Trophoblast cell (in vitro differentiated cells and primary cell): Measurements from ENCODE around the gene UGGT2.
"Not testable (repeated sequence)": the region's sequence is repeated elsewhere in the genome, so short reads cannot be mapped to it uniquely, and the experiment has no call there.

Source experiments
- DNase-seq, 2 donors: peaks; one replicate each; pipeline ENCODE4 v3.0.0-alpha.2; 2016
- H2AFZ ChIP-seq: 2 replicates; pipeline ENCODE4 v1.6.1; 2013; ENCODE audit warnings: low read length, moderate library complexity, mild to moderate bottlenecking; ENCODE audit not compliant: insufficient read depth, poor library complexity
- H2AK5ac ChIP-seq: 2 replicates; pipeline ENCODE4 v1.6.1; 2013; ENCODE audit warnings: mild to moderate bottlenecking, low read length
- H2BK120ac ChIP-seq: 2 replicates; pipeline ENCODE4 v1.6.1; 2013; ENCODE audit warnings: low read length, mild to moderate bottlenecking, moderate library complexity; ENCODE audit not compliant: insufficient read depth, poor library complexity
- H2BK12ac ChIP-seq: 2 replicates; pipeline ENCODE4 v1.6.1; 2013; ENCODE audit warnings: mild to moderate bottlenecking, low read length, moderate library complexity
- H2BK5ac ChIP-seq: 2 replicates; pipeline ENCODE4 v1.6.1; 2013; ENCODE audit warnings: low read length, low read depth, moderate library complexity, mild to moderate bottlenecking; ENCODE audit not compliant: poor library complexity
- H3K14ac ChIP-seq: 2 replicates; pipeline ENCODE4 v1.6.1; 2013; ENCODE audit warnings: mild to moderate bottlenecking, low read length
- H3K18ac ChIP-seq: 2 replicates; pipeline ENCODE4 v1.6.1; 2013; ENCODE audit warnings: mild to moderate bottlenecking, low read length
- H3K23ac ChIP-seq: 2 replicates; pipeline ENCODE4 v1.6.1; 2013; ENCODE audit warnings: low read length
- H3K27ac ChIP-seq: 2 replicates; pipeline ENCODE4 v1.5.1; 2013; ENCODE audit warnings: low read depth, mild to moderate bottlenecking, inconsistent platforms, low read length, moderate library complexity
- H3K27me3 ChIP-seq: 2 replicates; pipeline ENCODE4 v1.6.1; 2013; ENCODE audit warnings: inconsistent platforms, mild to moderate bottlenecking, low read length, moderate library complexity; ENCODE audit not compliant: insufficient read depth
- H3K36me3 ChIP-seq, 2 experiments: 1 replicate in 1 of 2; 2 replicates in 1 of 2; pipeline ENCODE4 v1.6.1; 2013; ENCODE audit warnings: low read length in 2 of 2, mild to moderate bottlenecking in 2 of 2, moderate library complexity in 1 of 2; ENCODE audit not compliant: insufficient read depth in 2 of 2, control insufficient read depth in 1 of 2
- H3K4ac ChIP-seq: 2 replicates; pipeline ENCODE4 v1.6.1; 2013; ENCODE audit warnings: low read depth, mild to moderate bottlenecking, low read length, moderate library complexity
- H3K4me1 ChIP-seq, 2 experiments: 1 replicate in 1 of 2; 2 replicates in 1 of 2; pipeline ENCODE4 v1.6.1; 2013; ENCODE audit warnings: low read length in 2 of 2, mild to moderate bottlenecking in 2 of 2, moderate library complexity in 1 of 2; ENCODE audit not compliant: insufficient read depth in 2 of 2, control insufficient read depth in 1 of 2
- H3K4me2 ChIP-seq: 2 replicates; pipeline ENCODE4 v1.6.1; 2013; ENCODE audit warnings: inconsistent platforms, mild to moderate bottlenecking, low read length, moderate library complexity
- H3K4me3 ChIP-seq: 2 replicates; pipeline ENCODE4 v1.5.1; 2013; ENCODE audit warnings: mild to moderate bottlenecking, low read depth, low read length, inconsistent platforms
- H3K79me1 ChIP-seq: one replicate; pipeline ENCODE4 v1.6.1; 2013; ENCODE audit warnings: low read length
- H3K79me2 ChIP-seq: 2 replicates; pipeline ENCODE4 v1.6.1; 2013; ENCODE audit warnings: low read length, mild to moderate bottlenecking; ENCODE audit not compliant: control insufficient read depth, insufficient read depth, poor library complexity
- H3K9ac ChIP-seq: 2 replicates; pipeline ENCODE4 v1.6.1; 2013; ENCODE audit warnings: mild to moderate bottlenecking, low read length
- H3K9me3 ChIP-seq: 2 replicates; pipeline ENCODE4 v1.6.1; 2013; ENCODE audit warnings: low read depth, mild to moderate bottlenecking, control low read depth, inconsistent platforms, low read length; ENCODE audit not compliant: insufficient read depth
- H4K12ac ChIP-seq: 2 replicates; pipeline ENCODE4 v1.6.1; 2013; ENCODE audit warnings: low read depth, mild to moderate bottlenecking, low read length, moderate library complexity
- H4K8ac ChIP-seq: 2 replicates; pipeline ENCODE4 v1.6.1; 2013; ENCODE audit warnings: low read depth, mild to moderate bottlenecking, low read length, moderate library complexity
- H4K91ac ChIP-seq: one replicate; pipeline ENCODE4 v1.6.1; 2013; ENCODE audit warnings: low read depth, mild to moderate bottlenecking, low read length, moderate library complexity
- WGBS: extraction: QIAGEN DNeasy Blood & Tissue Kit; methylation state at CpG from one replicate; pipeline ENCODE4 v1.1.7; 2013; ENCODE audit warnings: missing lambda C conversion rate; ENCODE audit not compliant: insufficient read length, insufficient coverage; ENCODE audit errors: extremely low coverage; 5-methylcytosine and 5-hydroxymethylcytosine counted together

UGGT2 gene

GRCh38 chr13:95771905-95772304 is 281.3 kb downstream of the UGGT2 start:
- no peak overlapping the region for H4K91ac ChIP-seq
- no peak overlapping the region for H3K4me3 ChIP-seq
- no peak overlapping the region for H2AK5ac ChIP-seq
- no peak overlapping the region for H2AFZ ChIP-seq
- H3K27me3 ChIP-seq: no peaks in the 10 kb centered on the region
- H4K8ac ChIP-seq: no peak overlapping the region
- WGBS: no CpG with 5 or more reads among the region's 4 CpGs
- no peak overlapping the region for H2BK12ac ChIP-seq
- H3K4me1 ChIP-seq: no peaks in the 10 kb centered on the region
- H3K79me2 ChIP-seq: no peaks in the 10 kb centered on the region
- no peak overlapping the region for H2BK5ac ChIP-seq
- H3K79me1 ChIP-seq: no peaks in the 10 kb centered on the region
- H3K4ac ChIP-seq: no peak overlapping the region
- no peak overlapping the region for H2BK120ac ChIP-seq
- DNase-seq: no peak
- no peak overlapping the region for H3K14ac ChIP-seq
- no peak overlapping the region for H3K23ac ChIP-seq
- no peak overlapping the region for H3K9ac ChIP-seq
- no peak overlapping the region for H4K12ac ChIP-seq
- H3K27ac ChIP-seq: no peak overlapping the region
- H3K9me3 ChIP-seq: no peaks in the 10 kb centered on the region
- peaks cover 0 to 2% of the 10 kb centered on the region in 2 experiments for H3K36me3 ChIP-seq
- no peak overlapping the region for H3K18ac ChIP-seq
- H3K4me2 ChIP-seq: no peak overlapping the region

- Histone ChIP-seq H4K12ac (no peak overlapping the region), H4K91ac (no peak overlapping the region), H2BK120ac (no peak overlapping the region), H2BK12ac (no peak overlapping the region), H3K79me1 (no peaks in the 10 kb centered on the region), H3K9ac (no peak overlapping the region), H3K36me3 (peaks cover 3 to 4% of the 10 kb centered on the region in 2 experiments), H2AK5ac (no peak overlapping the region), H3K4me3 (no peak overlapping the region), H2BK5ac (no peak overlapping the region), H3K14ac (no peak overlapping the region), H3K27ac (no peak overlapping the region), H4K8ac (no peak overlapping the region), H3K23ac (no peak overlapping the region), H3K9me3 (no peaks in the 10 kb centered on the region), H3K4me2 (no peak overlapping the region), H3K4me1 (no peaks in the 10 kb centered on the region), H3K4ac (no peak overlapping the region), H3K79me2 (no peaks in the 10 kb centered on the region), H2AFZ (no peak overlapping the region), H3K27me3 (no peaks in the 10 kb centered on the region), H3K18ac (no peak overlapping the region)
- WGBS: no CpG with 5 or more reads among the region's 4 CpGs
- DNase-seq: no peak
These were observed 289.6 kb downstream of the UGGT2 start for GRCh38 chr13:95763601-95764000.

- no CpG with 5 or more reads among the region's 3 CpGs for WGBS
- not testable (repeated sequence) for H3K4ac ChIP-seq
These were observed 290.6 kb downstream of the UGGT2 start for GRCh38 chr13:95762626-95763025.

GRCh38 chr13:95756072-95756471 is 297.1 kb downstream of the UGGT2 start:
- H3K36me3 ChIP-seq: peaks cover 1 to 2% of the 10 kb centered on the region in 2 experiments
- H3K27ac ChIP-seq: no peak overlapping the region
- H3K27me3 ChIP-seq: no peaks in the 10 kb centered on the region
- no peak overlapping the region for H4K12ac ChIP-seq
- H2AK5ac ChIP-seq: no peak overlapping the region
- no peak overlapping the region for H4K91ac ChIP-seq
- no peaks in the 10 kb centered on the region for H3K79me1 ChIP-seq
- no peak overlapping the region for H2AFZ ChIP-seq
- no peak for DNase-seq
- no peak overlapping the region for H3K4ac ChIP-seq
- WGBS: no CpG with 5 or more reads among the region's 5 CpGs
- no peak overlapping the region for H2BK12ac ChIP-seq
- H3K18ac ChIP-seq: no peak overlapping the region
- no peak overlapping the region for H3K9ac ChIP-seq
- no peak overlapping the region for H3K4me2 ChIP-seq
- no peak overlapping the region for H4K8ac ChIP-seq
- no peak overlapping the region for H3K4me3 ChIP-seq
- H3K14ac ChIP-seq: no peak overlapping the region
- H3K4me1 ChIP-seq: no peaks in the 10 kb centered on the region
- no peak overlapping the region for H2BK5ac ChIP-seq
- no peaks in the 10 kb centered on the region for H3K9me3 ChIP-seq
- H3K23ac ChIP-seq: no peak overlapping the region
- H3K79me2 ChIP-seq: peaks cover 2% of the 10 kb centered on the region
- no peak overlapping the region for H2BK120ac ChIP-seq

More at GRCh38 chr13:95762626-95763025, 290.6 kb downstream of the UGGT2 start:
- not testable (repeated sequence) for H2BK5ac ChIP-seq, H3K23ac ChIP-seq, H2AFZ ChIP-seq, H3K79me2 ChIP-seq, H2AK5ac ChIP-seq, H2BK120ac ChIP-seq, H3K36me3 ChIP-seq, H3K4me3 ChIP-seq, H3K9me3 ChIP-seq, H3K27ac ChIP-seq, H3K18ac ChIP-seq, H4K12ac ChIP-seq, H3K14ac ChIP-seq, H4K8ac ChIP-seq, H3K4me2 ChIP-seq, DNase-seq, H2BK12ac ChIP-seq, H3K9ac ChIP-seq, H3K4me1 ChIP-seq, H3K27me3 ChIP-seq, H4K91ac ChIP-seq, H3K79me1 ChIP-seq
